Prostate gland (tissue), 2 donors: Measurements from ENCODE around the gene COX19.

Source experiments
- POLR2A ChIP-seq: fragments of 450-650 bp; IDR thresholded peaks from one replicate; pipeline ENCODE4 v1.6.1; 2016; ENCODE audit warnings: antibody characterized with exemption, mild to moderate bottlenecking
- TF ChIP-seq, protein P1 (sequence below), 4 experiments: fragments of 200-600 bp in 2 of 4; fragments of 450-650 bp in 2 of 4; sonication (generic) in 2 of 4; IDR thresholded peaks; 1 replicate in 3 of 4; 2 replicates in 1 of 4; pipeline ENCODE4 v1.5.1; 2016 to 2019; ENCODE audit warnings: antibody characterized with exemption in 4 of 4, mild to moderate bottlenecking in 2 of 4, moderate library complexity in 2 of 4

DNA sequence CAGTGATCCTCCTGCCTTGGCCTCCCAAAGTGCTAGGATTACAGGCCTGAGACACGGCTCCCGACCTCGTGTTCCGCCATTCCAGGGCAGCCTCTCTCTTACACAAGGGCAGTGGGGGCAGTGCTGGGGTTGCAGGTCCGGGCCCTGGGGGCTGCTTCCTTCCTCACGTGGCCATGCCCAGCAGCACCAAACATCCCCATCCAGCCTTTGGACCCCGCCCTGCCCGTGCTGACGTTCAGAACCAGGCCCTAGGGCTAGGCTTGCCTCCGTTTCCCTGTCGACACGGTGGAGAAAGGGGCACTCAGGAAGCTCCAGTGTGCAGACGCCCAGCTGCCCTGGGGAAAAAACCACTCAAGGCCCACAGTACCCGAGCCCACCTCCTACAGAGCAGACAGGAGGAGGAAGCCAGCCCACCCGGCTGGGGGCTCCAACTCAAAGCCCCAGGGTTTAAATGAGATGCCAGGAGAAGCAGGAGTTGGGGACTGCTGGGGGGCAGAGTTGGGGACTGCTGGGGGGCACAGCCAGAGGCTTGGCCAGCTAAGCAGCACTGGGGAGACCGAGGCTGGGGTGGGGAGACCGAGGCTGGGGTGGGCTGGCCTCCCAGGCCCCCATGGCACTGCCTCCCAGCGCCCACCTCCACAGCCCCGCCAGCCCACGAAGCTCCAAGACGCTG lies 56.8 kb downstream of the COX19 start:
- TF ChIP-seq, protein P1, sequence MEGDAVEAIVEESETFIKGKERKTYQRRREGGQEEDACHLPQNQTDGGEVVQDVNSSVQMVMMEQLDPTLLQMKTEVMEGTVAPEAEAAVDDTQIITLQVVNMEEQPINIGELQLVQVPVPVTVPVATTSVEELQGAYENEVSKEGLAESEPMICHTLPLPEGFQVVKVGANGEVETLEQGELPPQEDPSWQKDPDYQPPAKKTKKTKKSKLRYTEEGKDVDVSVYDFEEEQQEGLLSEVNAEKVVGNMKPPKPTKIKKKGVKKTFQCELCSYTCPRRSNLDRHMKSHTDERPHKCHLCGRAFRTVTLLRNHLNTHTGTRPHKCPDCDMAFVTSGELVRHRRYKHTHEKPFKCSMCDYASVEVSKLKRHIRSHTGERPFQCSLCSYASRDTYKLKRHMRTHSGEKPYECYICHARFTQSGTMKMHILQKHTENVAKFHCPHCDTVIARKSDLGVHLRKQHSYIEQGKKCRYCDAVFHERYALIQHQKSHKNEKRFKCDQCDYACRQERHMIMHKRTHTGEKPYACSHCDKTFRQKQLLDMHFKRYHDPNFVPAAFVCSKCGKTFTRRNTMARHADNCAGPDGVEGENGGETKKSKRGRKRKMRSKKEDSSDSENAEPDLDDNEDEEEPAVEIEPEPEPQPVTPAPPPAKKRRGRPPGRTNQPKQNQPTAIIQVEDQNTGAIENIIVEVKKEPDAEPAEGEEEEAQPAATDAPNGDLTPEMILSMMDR (IDR thresholded peaks at IDR 0.05), result no peak
- no peak for TF ChIP-seq POLR2A
